Endothelial cell of umbilical vein (primary cell): ENCODE data around the gene PTS. TPM values are rescaled to one million over a fixed set of nuclear protein-coding genes. Genes with fewer than 3 reads are reported as not detected.

ENCODE experiments used
- BruUV-seq: library from RNA; stranded (reverse); fragments of 400-500 nt; replicated peaks from 2 replicates; lab custom pipeline; 2021; lab: Mats Ljungman, UMichigan
- CTCF ChIA-PET: fragments of 300-600, 350-600 bp; sonication (Branson Sonifier 250); formaldehyde crosslinking; loops from one replicate; lab custom pipeline; 2021; ENCODE audit warnings: antibody characterized with exemption, inconsistent platforms; lab: Charles Lee
- POLR2A ChIA-PET: fragments of 300-600, 350-600 bp; sonication (Branson Sonifier 250); formaldehyde crosslinking; loops from one replicate; lab custom pipeline; 2021; ENCODE audit warnings: antibody characterized with exemption, inconsistent platforms; lab: Charles Lee
- DNase-seq: peaks from one replicate; pipeline ENCODE4 v3.0.0-alpha.2; 2011; ENCODE audit warnings: low read depth, low spot score
- FAIRE-seq: peaks from 2 replicates; lab custom pipeline; 2011; peaks lifted over from hg19 to GRCh38; lab: Jason Lieb, UNC
- H2AFZ ChIP-seq: 2 replicates; pipeline ENCODE4 v1.6.0; 2012; ENCODE audit warnings: low read depth, low read length, control low read depth, inconsistent platforms
- H3K27ac ChIP-seq: 2 replicates; pipeline ENCODE4 v1.5.1; 2011; ENCODE audit warnings: low read depth, mild to moderate bottlenecking, control low read depth, low read length, moderate library complexity; ENCODE audit not compliant: insufficient read depth
- H3K27me3 ChIP-seq, 2 experiments: 2 replicates each; pipeline versions ENCODE4 v1.6.0 to v1.6.1; 2011; ENCODE audit warnings: low read length in 2 of 2, mixed read lengths in 1 of 2; ENCODE audit not compliant: control insufficient read depth in 2 of 2, insufficient read depth in 2 of 2
- H3K36me3 ChIP-seq, 2 experiments: 2 replicates in 1 of 2; 3 replicates in 1 of 2; pipeline ENCODE4 v1.5.1; 2011; ENCODE audit warnings: low read length in 2 of 2, mild to moderate bottlenecking in 1 of 2, moderate library complexity in 1 of 2; ENCODE audit not compliant: control insufficient read depth in 2 of 2, insufficient read depth in 2 of 2; ENCODE audit errors: extremely low read depth in 1 of 2
- H3K4me1 ChIP-seq: 3 replicates; pipeline ENCODE4 v1.5.1; 2011; ENCODE audit warnings: mild to moderate bottlenecking, low read length; ENCODE audit not compliant: control insufficient read depth, insufficient read depth; ENCODE audit errors: extremely low read depth
- H3K4me2 ChIP-seq: 2 replicates; pipeline ENCODE4 v1.6.1; 2011; ENCODE audit warnings: low read length, control low read depth, mixed read lengths; ENCODE audit not compliant: insufficient read depth
- H3K4me3 ChIP-seq, 3 experiments: fragments of 200-600 bp in 1 of 3; sonication (generic), shearing (Covaris generic) in 1 of 3; replicated peaks in 1 of 3; 2 replicates each; pipeline ENCODE4 v1.5.1; 2011 to 2016; ENCODE audit warnings: control low read depth in 3 of 3, low read length in 3 of 3, mild to moderate bottlenecking in 2 of 3, inconsistent platforms in 1 of 3, low read depth in 1 of 3, moderate library complexity in 1 of 3; ENCODE audit not compliant: insufficient read depth in 1 of 3
- H3K79me2 ChIP-seq: 2 replicates; pipeline ENCODE4 v1.6.0; 2012; ENCODE audit warnings: low read length, inconsistent platforms; ENCODE audit not compliant: control insufficient read depth, insufficient read depth
- H3K9ac ChIP-seq: replicated peaks from 2 replicates; pipeline ENCODE3; 2011; ENCODE audit warnings: low read length, control low read depth; ENCODE audit not compliant: insufficient read depth; ENCODE audit errors: extremely low read depth
- H3K9me1 ChIP-seq: replicated peaks from 3 replicates; pipeline ENCODE4 v1.6.0; 2011; ENCODE audit warnings: mild to moderate bottlenecking, low read length; ENCODE audit not compliant: control insufficient read depth, insufficient read depth; ENCODE audit errors: extremely low read depth
- H3K9me3 ChIP-seq: replicated peaks from 2 replicates; pipeline ENCODE4 v1.5.1; 2012; ENCODE audit warnings: low read length, inconsistent platforms; ENCODE audit not compliant: control insufficient read depth, insufficient read depth
- H4K20me1 ChIP-seq: replicated peaks from 2 replicates; pipeline ENCODE3; 2011; ENCODE audit warnings: mild to moderate bottlenecking, low read length; ENCODE audit not compliant: control insufficient read depth, insufficient read depth; ENCODE audit errors: extremely low read depth
- CTCF ChIP-seq, 2 donors: IDR thresholded peaks; 1 replicate in 1 of 2; 2 replicates in 1 of 2; pipeline ENCODE4 v1.5.1; 2011; ENCODE audit warnings: low read length in 2 of 2, mild to moderate bottlenecking in 2 of 2, moderate library complexity in 2 of 2, control low read depth in 1 of 2, inconsistent platforms in 1 of 2, low read depth in 1 of 2; ENCODE audit not compliant: insufficient read depth in 1 of 2; ENCODE audit errors: extremely low read depth in 1 of 2
- EZH2 ChIP-seq: IDR thresholded peaks from 2 replicates; pipeline ENCODE4 v1.6.1; 2012; ENCODE audit warnings: borderline replicate concordance, low read depth, mild to moderate bottlenecking, moderate library complexity, low read length, inconsistent platforms; ENCODE audit not compliant: severe bottlenecking
- FOS ChIP-seq: IDR thresholded peaks from 2 replicates; pipeline ENCODE4 v1.6.1; 2011; ENCODE audit warnings: mild to moderate bottlenecking, low read length, moderate library complexity, borderline replicate concordance; ENCODE audit not compliant: insufficient read depth
- GATA2 ChIP-seq: IDR thresholded peaks from 2 replicates; pipeline ENCODE4 v1.7.0; 2011; ENCODE audit warnings: low read depth, mild to moderate bottlenecking, moderate library complexity, mixed read lengths, low read length; ENCODE audit not compliant: insufficient read length, insufficient read depth
- JUN ChIP-seq: IDR thresholded peaks from 2 replicates; pipeline ENCODE4 v1.6.1; 2011; ENCODE audit warnings: borderline replicate concordance, low read depth; ENCODE audit not compliant: insufficient read length, insufficient read depth
- MAX ChIP-seq: IDR thresholded peaks from 2 replicates; pipeline ENCODE4 v1.6.1; 2011; ENCODE audit not compliant: insufficient read depth, insufficient read length
- MYC ChIP-seq: IDR thresholded peaks from one replicate; pipeline ENCODE4 v1.6.1; 2011; ENCODE audit warnings: mild to moderate bottlenecking, low read depth, low read length
- POLR2A ChIP-seq: IDR thresholded peaks from 2 replicates; pipeline ENCODE4 v1.6.1; 2012; ENCODE audit warnings: low read depth, mild to moderate bottlenecking, control low read depth, low read length
- POLR2AphosphoS5 ChIP-seq: IDR thresholded peaks from 2 replicates; pipeline ENCODE4 v1.6.1; 2012; ENCODE audit warnings: low read depth, mild to moderate bottlenecking, control low read depth, low read length, moderate library complexity; ENCODE audit not compliant: insufficient read depth
- dilution Hi-C: fragments of 300-500 bp; cut with MboI; formaldehyde crosslinking; loops from one replicate; pipeline ENCODE4 v1.15.0; 2019; ENCODE audit warnings: low sequenced_read_pairs; ENCODE audit not compliant: extremely low pct_ligation_motif_present
- intact Hi-C: fragments of 100-400 bp; cut with micrococcal nuclease; formaldehyde crosslinking; loops from one replicate; pipeline ENCODE4 v1.10.0; 2022
- polyA plus RNA-seq, 4 experiments: library from polyadenylated mRNA; depleted of rRNA in 3 of 4; stranded (reverse) in 3 of 4; unstranded in 1 of 4; fragments of >200 nt; gene quantifications; 2 replicates each; pipeline versions ENCODE4 v1.2.1 to v1.2.3, GENCODE V29; 2011 to 2012; ENCODE audit warnings: missing spikeins in 1 of 4
- total RNA-seq: library from RNA; stranded (reverse); gene quantifications from 2 replicates; pipeline ENCODE4 v1.2.3, GENCODE V29; 2021

Gene PTS
- total and polyA plus RNA-seq, 2 donors (not counting 3 experiments of a cell fraction or from before 2014, with no cell fraction given), result 29.1 to 45.7 TPM

- Histone ChIP-seq H3K9ac (no peak overlapping the region), H3K4me2 (no peak overlapping the region), H3K27ac (no peak overlapping the region), H3K9me1 (no peaks in the 10 kb centered on the region), H3K79me2 (no peaks in the 10 kb centered on the region), H3K27me3 (peaks cover 4 to 6% of the 10 kb centered on the region in 2 experiments), H2AFZ (no peak overlapping the region), H3K9me3 (no peaks in the 10 kb centered on the region), H3K36me3 (no peaks in the 10 kb centered on the region), H4K20me1 (no peaks in the 10 kb centered on the region), H3K4me1 (peaks cover 7% of the 10 kb centered on the region), H3K4me3 (no peak overlapping the region)
- no TSS peak for BruUV-seq
- no peak for FAIRE-seq
- intact Hi-C loops (loop anchor here (5.0 kb wide), 1 partner anchor 251 kb away; no protein-coding TSS in a partner anchor), dilution Hi-C loops (no loop called here)
- DNase-seq, result no peak
- ChIA-PET CTCF (interaction anchor here (4.0 kb wide), 1 partner anchor 64 kb away, joined by 150 read pairs; no protein-coding TSS in a partner anchor), POLR2A (interaction anchor here (0.6 kb wide), 1 partner anchor 70 kb away, joined by 8 read pairs; no protein-coding TSS in a partner anchor)
- TF ChIP-seq MAX, result no peak
- no peak for TF ChIP-seq CTCF (IDR thresholded peaks at IDR 0.05; ENCODE audit: extremely low read depth in 1 of 2, insufficient read depth in 1 of 2, low read depth in 1 of 2, low read length in 2 of 2)
- TF ChIP-seq POLR2A, result no peak
- TF ChIP-seq EZH2, result no peak
- no peak for TF ChIP-seq JUN
- no peak for TF ChIP-seq POLR2AphosphoS5
- no peak for TF ChIP-seq FOS
- no peak for TF ChIP-seq MYC
- TF ChIP-seq GATA2, result no peak
These were observed 47.8 kb upstream of the PTS start for GRCh38 chr11:112178428-112178827.
